Small intestine (tissue), 7 donors: ENCODE measurements around the gene KIF5C. TPM values are rescaled to one million over a fixed set of nuclear protein-coding genes. Genes with fewer than 3 reads are reported as not detected.

Experiments
- DNase-seq, 2 donors: peaks; one replicate each; pipeline versions ENCODE4 v3.0.0 to v3.0.0-alpha.2; 2013
- FAIRE-seq: peaks from 2 replicates; lab custom pipeline; 2012; peaks lifted over from hg19 to GRCh38; lab: Jason Lieb, UNC
- H3K27ac ChIP-seq, 3 donors: one replicate each; pipeline ENCODE4 v1.5.1; 2013; ENCODE audit warnings: low read length in 2 of 3, mild to moderate bottlenecking in 2 of 3, control low read depth in 1 of 3, inconsistent platforms in 1 of 3, low read depth in 1 of 3, moderate library complexity in 1 of 3
- H3K27me3 ChIP-seq, 3 donors: one replicate each; pipeline ENCODE4 v1.6.1; 2013; ENCODE audit warnings: low read length in 3 of 3, inconsistent platforms in 1 of 3; ENCODE audit not compliant: control insufficient read depth in 3 of 3, insufficient read depth in 3 of 3
- H3K36me3 ChIP-seq, 3 donors: one replicate each; pipeline ENCODE4 v1.6.1; 2013; ENCODE audit warnings: low read length in 3 of 3, inconsistent platforms in 1 of 3, low read depth in 1 of 3, mild to moderate bottlenecking in 1 of 3, moderate library complexity in 1 of 3; ENCODE audit not compliant: control insufficient read depth in 3 of 3, insufficient read depth in 2 of 3
- H3K4me1 ChIP-seq, 3 donors: one replicate each; pipeline ENCODE4 v1.6.1; 2013; ENCODE audit warnings: low read length in 2 of 3, inconsistent platforms in 1 of 3, low read depth in 1 of 3, mild to moderate bottlenecking in 1 of 3, moderate library complexity in 1 of 3; ENCODE audit not compliant: control insufficient read depth in 3 of 3, insufficient read depth in 2 of 3
- H3K4me3 ChIP-seq, 3 donors: one replicate each; pipeline ENCODE4 v1.5.1; 2013; ENCODE audit warnings: low read length in 3 of 3, control low read depth in 1 of 3, inconsistent platforms in 1 of 3, low read depth in 1 of 3, mild to moderate bottlenecking in 1 of 3, moderate library complexity in 1 of 3
- H3K9me3 ChIP-seq, 2 donors: one replicate each; pipeline ENCODE4 v1.6.1; 2013; ENCODE audit warnings: low read depth in 1 of 2, low read length in 1 of 2; ENCODE audit not compliant: control insufficient read depth in 2 of 2, insufficient read depth in 1 of 2
- WGBS, 3 donors: extraction: QIAGEN DNeasy Blood & Tissue Kit; methylation state at CpG; one replicate each; pipeline ENCODE4 v1.1.7; 2013; 5-methylcytosine and 5-hydroxymethylcytosine counted together
- polyA plus RNA-seq, 4 donors: library from polyadenylated mRNA; stranded (reverse) in 3 of 4; unstranded in 1 of 4; fragments of 200-250 nt in 3 of 4; fragments of 120-200 nt in 1 of 4; gene quantifications; one replicate each; pipeline versions ENCODE4 v1.2.1 to v1.2.3, GENCODE V29; 2013
- donor health status: healthy with polysubstance abuse.
- donor health status: control.
- donor health status: control.
- donor health status: Bipolar disorder and iron deficiency.
- donor health status: healthy.

KIF5C gene
- polyA plus RNA-seq, 4 donors, result 0.22 to 6.4 (median 2.4) TPM

GRCh38 chr2:148947299-148947698 lies 72.3 kb downstream of the KIF5C start:
- H3K4me1 ChIP-seq, result no peaks in the 10 kb centered on the region
- H3K27ac ChIP-seq, result no peak overlapping the region
- 85 to 94% (median 93%) methylated on average over 7 of the region's 7 CpGs for WGBS, 3 donors
- no peak overlapping the region for H3K4me3 ChIP-seq
- peaks cover 0 to 3% (median 0%) of the 10 kb centered on the region in 3 donors for H3K36me3 ChIP-seq
- H3K27me3 ChIP-seq, result no peaks in the 10 kb centered on the region
- DNase-seq (no peak), FAIRE-seq (no peak)
- H3K9me3 ChIP-seq, result peaks cover 0 to 2% of the 10 kb centered on the region in 2 donors

- Histone ChIP-seq H3K27ac (no peak overlapping the region), H3K9me3 (peaks cover 0 to 2% of the 10 kb centered on the region in 2 donors), H3K4me1 (no peaks in the 10 kb centered on the region), H3K27me3 (no peaks in the 10 kb centered on the region), H3K4me3 (no peak overlapping the region), H3K36me3 (peaks cover 0 to 3% (median 0%) of the 10 kb centered on the region in 3 donors)
- DNase-seq, result no peak
- WGBS, 3 donors, result 60 to 78% (median 67%) methylated on average over 5 of the region's 5 CpGs
- FAIRE-seq, result no peak
Observed at GRCh38 chr2:148948868-148949267, 73.8 kb downstream of the KIF5C start.

DNA sequence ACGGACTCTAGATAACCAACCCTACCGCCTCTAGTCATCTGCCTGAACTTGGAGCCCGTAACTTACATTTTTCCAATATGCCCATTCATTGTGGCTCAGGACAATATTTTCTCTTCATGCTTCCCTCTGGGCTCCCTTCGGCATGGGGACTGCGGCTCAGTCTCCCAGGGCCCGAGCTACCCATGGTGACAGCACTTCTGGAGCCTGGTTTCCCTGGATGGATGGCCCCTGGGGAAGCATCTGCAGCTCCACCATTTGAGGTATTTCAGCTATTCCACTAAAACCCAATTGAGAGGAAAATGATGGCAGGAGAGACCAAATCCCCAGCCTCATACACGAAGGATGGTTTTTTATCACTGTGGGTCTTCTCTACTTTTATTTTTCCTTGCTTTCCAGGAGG lies 74.3 kb downstream of the KIF5C start:
- Histone ChIP-seq H3K27ac (no peak overlapping the region), H3K9me3 (peaks cover 0 to 2% of the 10 kb centered on the region in 2 donors), H3K27me3 (no peaks in the 10 kb centered on the region), H3K36me3 (peaks cover 0 to 3% (median 0%) of the 10 kb centered on the region in 3 donors), H3K4me3 (no peak overlapping the region), H3K4me1 (no peaks in the 10 kb centered on the region)
- DNase-seq, result no peak
- no peak for FAIRE-seq
- 86 to 90% (median 89%) methylated on average over 7 of the region's 7 CpGs for WGBS, 3 donors

DNA sequence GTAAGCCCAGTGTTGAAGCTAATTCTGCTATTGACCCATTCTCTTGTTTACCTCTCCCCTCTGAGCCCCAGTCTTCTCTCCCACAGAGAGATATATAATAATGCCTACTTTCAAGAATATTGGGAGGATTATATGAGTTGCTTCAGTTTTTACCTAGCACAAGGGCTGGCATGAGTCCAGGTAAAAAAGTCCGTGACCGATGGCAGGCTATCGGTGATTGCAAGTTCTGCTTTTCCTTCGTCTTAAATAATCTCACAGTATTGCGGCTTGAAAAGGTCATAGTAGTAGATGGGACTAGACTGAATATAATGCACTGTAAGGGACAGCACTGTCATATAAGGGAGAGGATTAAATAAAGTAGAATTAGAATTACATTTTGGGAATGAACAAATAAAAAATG lies 77.6 kb downstream of the KIF5C start:
- no peak for DNase-seq
- no peaks in the 10 kb centered on the region for H3K4me1 ChIP-seq
- FAIRE-seq, result no peak
- 83 to 90% (median 87%) methylated on average over 5 of the region's 5 CpGs for WGBS, 3 donors
- no peaks in the 10 kb centered on the region for H3K27me3 ChIP-seq
- H3K9me3 ChIP-seq, result no peaks in the 10 kb centered on the region
- H3K4me3 ChIP-seq, result no peak overlapping the region
- no peak overlapping the region for H3K27ac ChIP-seq
- H3K36me3 ChIP-seq, result peaks cover 0 to under 1% (median 0%) of the 10 kb centered on the region in 3 donors

DNA sequence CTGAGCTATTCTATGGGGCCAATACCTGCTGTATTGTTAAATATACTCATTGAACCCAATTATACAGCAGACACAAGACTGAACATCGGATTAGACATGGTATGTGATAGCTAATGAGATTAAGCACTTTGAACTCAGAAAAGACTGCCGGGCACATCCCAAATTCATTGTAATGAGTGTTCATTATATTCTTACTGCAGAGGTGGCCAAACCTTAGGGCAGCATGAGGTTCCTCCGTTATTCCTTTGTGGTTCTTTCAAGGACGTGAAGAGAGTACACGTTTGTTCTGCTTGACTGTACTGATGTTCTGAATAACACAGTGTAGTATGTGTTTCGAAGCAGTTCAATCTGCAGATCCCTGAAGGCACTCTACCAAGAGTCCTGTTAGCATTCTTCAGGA lies 78.4 kb downstream of the KIF5C start:
- H3K27ac ChIP-seq, result no peak overlapping the region
- no peaks in the 10 kb centered on the region for H3K27me3 ChIP-seq
- DNase-seq (no peak), FAIRE-seq (no peak)
- WGBS, 3 donors, result 85 to 92% (median 92%) methylated on average over 6 of the region's 6 CpGs
- no peak overlapping the region for H3K4me3 ChIP-seq
- no peaks in the 10 kb centered on the region for H3K4me1 ChIP-seq
- H3K36me3 ChIP-seq, result no peaks in the 10 kb centered on the region
- no peaks in the 10 kb centered on the region for H3K9me3 ChIP-seq

- no peak for FAIRE-seq
- H3K27me3 ChIP-seq, result no peaks in the 10 kb centered on the region
Observed at GRCh38 chr2:148954536-148954935, 79.5 kb downstream of the KIF5C start.

DNA sequence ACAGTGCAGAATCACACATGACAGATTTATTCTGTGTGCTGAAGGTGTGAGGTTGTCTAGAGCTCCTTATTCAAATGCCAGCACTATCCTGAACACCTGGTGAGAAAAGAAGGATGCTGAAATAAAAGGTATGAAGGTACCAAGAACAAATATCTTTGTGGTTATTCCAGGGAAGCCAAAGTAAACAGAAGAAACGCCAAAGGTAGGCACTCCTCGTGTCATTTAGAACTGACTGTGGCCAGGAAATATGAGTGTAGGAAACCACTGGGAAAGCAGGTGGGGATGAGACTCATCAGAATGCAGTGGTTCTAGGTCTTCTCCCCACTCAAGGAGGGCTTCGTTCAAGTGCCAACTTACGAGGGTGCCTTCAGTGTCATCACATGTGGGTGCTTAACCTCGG lies 80.8 kb downstream of the KIF5C start:
- FAIRE-seq (no peak), DNase-seq (no peak)
- Histone ChIP-seq H3K27me3 (no peaks in the 10 kb centered on the region), H3K4me1 (no peaks in the 10 kb centered on the region), H3K9me3 (no peaks in the 10 kb centered on the region), H3K27ac (no peak overlapping the region), H3K36me3 (no peaks in the 10 kb centered on the region), H3K4me3 (no peak overlapping the region)
- 51 to 70% (median 61%) methylated on average over 5 of the region's 5 CpGs for WGBS, 3 donors

More at GRCh38 chr2:148954536-148954935, 79.5 kb downstream of the KIF5C start:
- Histone ChIP-seq H3K4me3 (no peak overlapping the region), H3K9me3 (no peaks in the 10 kb centered on the region), H3K4me1 (no peaks in the 10 kb centered on the region), H3K27ac (no peak overlapping the region), H3K36me3 (no peaks in the 10 kb centered on the region)
- DNase-seq, result no peak
- 44 to 60% (median 49%) methylated on average over 3 of the region's 3 CpGs for WGBS, 3 donors

- Histone ChIP-seq H3K9me3 (no peaks in the 10 kb centered on the region), H3K4me1 (no peaks in the 10 kb centered on the region), H3K27ac (no peak overlapping the region), H3K4me3 (no peak overlapping the region), H3K36me3 (no peaks in the 10 kb centered on the region), H3K27me3 (no peaks in the 10 kb centered on the region)
- WGBS, 3 donors, result 84 to 91% (median 91%) methylated on average over 4 of the region's 4 CpGs
- FAIRE-seq, result no peak
- DNase-seq, result no peak
Observed at GRCh38 chr2:148957023-148957422, 82.0 kb downstream of the KIF5C start.

GRCh38 chr2:148959745-148960144 lies 84.7 kb downstream of the KIF5C start:
- no peak overlapping the region for H3K27ac ChIP-seq
- H3K9me3 ChIP-seq, result no peaks in the 10 kb centered on the region
- H3K4me3 ChIP-seq, result no peak overlapping the region
- no peaks in the 10 kb centered on the region for H3K4me1 ChIP-seq
- WGBS, 3 donors, result 91 to 93% (median 92%) methylated on average over 5 of the region's 5 CpGs
- DNase-seq (no peak), FAIRE-seq (no peak)
- H3K27me3 ChIP-seq, result no peaks in the 10 kb centered on the region
- no peaks in the 10 kb centered on the region for H3K36me3 ChIP-seq
